K562 (cell line): ENCODE measurements around the gene NDUFAF3. TPM values are rescaled to one million over a fixed set of nuclear protein-coding genes. Genes with fewer than 3 reads are reported as not detected.

Experiments used
- ATAC-seq: fragments of 200-7000 bp; cut with Tn5 transposase; 3 replicates; pipeline ENCODE4 v1.9.1; 2020; ENCODE audit warnings: moderate library complexity
- BruUV-seq: library from RNA; stranded (reverse); fragments of 400-500 nt; replicated peaks from 2 replicates; lab custom pipeline; 2021; lab: Mats Ljungman, UMichigan
- CTCF ChIA-PET: fragments of 300-600 bp; formaldehyde crosslinking; extraction: SDS; loops from one replicate; lab custom pipeline; 2021; ENCODE audit warnings: low intra/inter-chr PET ratio; lab: Yijun Ruan, JAX
- POLR2A ChIA-PET: fragments of 300-600, 350-650 bp; sonication (Branson Sonifier 250); formaldehyde crosslinking; extraction: SDS; loops from one replicate; lab custom pipeline; 2021; ENCODE audit warnings: antibody characterized with exemption, inconsistent platforms; lab: Yijun Ruan, JAX
- DNase-seq, 4 experiments: peaks; one replicate each; pipeline versions ENCODE4 v3.0.0 to v3.0.0-alpha.2; 2011 to 2018; ENCODE audit warnings: low spot score in 3 of 4, mixed read lengths in 3 of 4; ENCODE audit errors: extremely low read depth in 1 of 4
- FAIRE-seq: peaks from 2 replicates; lab custom pipeline; 2011; peaks lifted over from hg19 to GRCh38; lab: Jason Lieb, UNC
- H2AFZ ChIP-seq: 2 replicates; pipeline ENCODE4 v1.6.0; 2011; ENCODE audit warnings: low read depth, low read length, control low read depth, inconsistent platforms
- H3K27ac ChIP-seq: fragments of 200-600 bp; 3 replicates; pipeline ENCODE4 v1.8.0; 2011; ENCODE audit warnings: low read depth, mild to moderate bottlenecking, control low read depth, inconsistent platforms, low read length, moderate library complexity, mixed read lengths; ENCODE audit errors: extremely low read depth
- H3K27me3 ChIP-seq, 2 experiments: fragments of 300-600 bp in 1 of 2; 2 replicates in 1 of 2; 3 replicates in 1 of 2; pipeline versions ENCODE4 v1.6.0 to v1.8.0; 2011; ENCODE audit warnings: inconsistent platforms in 2 of 2, low read length in 2 of 2, mild to moderate bottlenecking in 1 of 2, mixed read lengths in 1 of 2, moderate library complexity in 1 of 2; ENCODE audit not compliant: control insufficient read depth in 2 of 2, insufficient read depth in 2 of 2
- H3K36me3 ChIP-seq: fragments of 300-600 bp; 3 replicates; pipeline ENCODE4 v1.8.0; 2011; ENCODE audit warnings: mild to moderate bottlenecking, low read length, inconsistent platforms; ENCODE audit not compliant: control insufficient read depth, insufficient read depth
- H3K4me1 ChIP-seq, 2 experiments: fragments of 200-600 bp in 1 of 2; replicated peaks in 1 of 2; 2 replicates in 1 of 2; 3 replicates in 1 of 2; pipeline versions ENCODE4 v1.5.1 to v1.8.0; 2011; ENCODE audit warnings: inconsistent platforms in 2 of 2, low read length in 2 of 2, mild to moderate bottlenecking in 1 of 2, mixed read lengths in 1 of 2, moderate library complexity in 1 of 2; ENCODE audit not compliant: control insufficient read depth in 2 of 2, insufficient read depth in 2 of 2
- H3K4me2 ChIP-seq: 2 replicates; pipeline ENCODE4 v1.6.1; 2011; ENCODE audit warnings: low read length, control low read depth, inconsistent platforms, mixed read lengths; ENCODE audit not compliant: insufficient read depth
- H3K4me3 ChIP-seq: fragments of 200-600 bp; sonication (generic), shearing (Covaris generic); 2 replicates; pipeline ENCODE4 v1.5.1; 2016; ENCODE audit warnings: control low read depth, inconsistent platforms
- H3K79me2 ChIP-seq: fragments of 200-600 bp; 3 replicates; pipeline ENCODE4 v1.8.0; 2011; ENCODE audit warnings: low read length, inconsistent platforms; ENCODE audit not compliant: control insufficient read depth, insufficient read depth
- H3K9ac ChIP-seq, 2 experiments: 2 replicates each; pipeline versions ENCODE4 v1.6.0 to v1.6.1; 2011; ENCODE audit warnings: low read depth in 2 of 2, low read length in 2 of 2, control low read depth in 1 of 2, inconsistent platforms in 1 of 2, mild to moderate bottlenecking in 1 of 2, mixed read lengths in 1 of 2; ENCODE audit not compliant: insufficient read depth in 1 of 2
- H3K9me1 ChIP-seq: one replicate; pipeline ENCODE4 v1.6.0; 2011; ENCODE audit warnings: inconsistent platforms, mild to moderate bottlenecking, low read length, moderate library complexity; ENCODE audit not compliant: control insufficient read depth, insufficient read depth
- H3K9me3 ChIP-seq: replicated peaks from 2 replicates; pipeline ENCODE4 v1.5.1; 2011; ENCODE audit warnings: low read depth, low read length, inconsistent platforms; ENCODE audit not compliant: control insufficient read depth, insufficient read depth
- H4K20me1 ChIP-seq: replicated peaks from 2 replicates; pipeline ENCODE4 v1.6.1; 2011; ENCODE audit warnings: low read length, inconsistent platforms, mixed read lengths; ENCODE audit not compliant: control insufficient read depth, insufficient read depth
- CSDE1 ChIP-seq, 2 experiments: fragments of 450-650 bp; IDR thresholded peaks; 2 replicates each; pipeline ENCODE4 v1.6.1; 2016; ENCODE audit warnings: mild to moderate bottlenecking in 1 of 2
- POLR2A ChIP-seq: fragments of 450-650 bp; conservative IDR thresholded peaks from 2 replicates; pipeline ENCODE4 v1.6.1; 2016
- POLR2G ChIP-seq: fragments of 200-400 bp; formaldehyde crosslinking; IDR thresholded peaks from 2 replicates; pipeline ENCODE4 v1.6.1; 2017; ENCODE audit warnings: low read depth, mild to moderate bottlenecking, antibody characterized with exemption, low read length, moderate library complexity
- WGBS: fragments of 100-300 bp; shearing (Covaris generic); methylation state at CpG from one replicate; pipeline ENCODE4 v1.1.6; 2016; ENCODE audit warnings: low coverage, mixed read lengths; ENCODE audit not compliant: insufficient coverage; ENCODE audit errors: missing lambda C conversion rate; 5-methylcytosine and 5-hydroxymethylcytosine counted together
- in situ Hi-C: fragments of 300-500 bp; cut with MboI; formaldehyde crosslinking; loops from 4 replicates; pipeline ENCODE4 v1.15.0; 2018; ENCODE audit warnings: inconsistent platforms, mixed read lengths
- intact Hi-C: fragments of 100-400 bp; cut with micrococcal nuclease; formaldehyde crosslinking; loops from 2 replicates; pipeline ENCODE4 v1.14.2; 2022
- polyA plus RNA-seq, 8 experiments: library from polyadenylated mRNA; depleted of rRNA in 4 of 8; stranded (reverse) in 5 of 8; unstranded in 3 of 8; fragments of >200 nt; fragmentation: Nextera tagmentation in 2 of 8; fragmentation: Illumina TruSeq in 1 of 8; extraction: Ambion mirVana in 2 of 8; extraction: Trizol in 1 of 8; gene quantifications; 2 replicates each; pipeline versions ENCODE4 v1.2.1 to v1.2.3, GENCODE V29; 2011 to 2014; ENCODE audit warnings: inconsistent platforms in 1 of 8, missing spikeins in 1 of 8
- total RNA-seq, 7 experiments: library from RNA; depleted of rRNA in 6 of 7; stranded (reverse); fragments of >200 nt in 6 of 7; fragmentation: Illumina TruSeq in 2 of 7; extraction: Trizol in 2 of 7; gene quantifications; 2 replicates each; pipeline versions ENCODE4 v1.2.1 to v1.2.3, GENCODE V29; 2011 to 2021; ENCODE audit warnings: low replicate concordance in 1 of 7

NDUFAF3 gene
- total and polyA plus RNA-seq, 9 of the 15 experiments (the other 6 are each of a cell fraction or from before 2014, with no cell fraction given): 17.0 to 127 (median 36.3) TPM

DNA sequence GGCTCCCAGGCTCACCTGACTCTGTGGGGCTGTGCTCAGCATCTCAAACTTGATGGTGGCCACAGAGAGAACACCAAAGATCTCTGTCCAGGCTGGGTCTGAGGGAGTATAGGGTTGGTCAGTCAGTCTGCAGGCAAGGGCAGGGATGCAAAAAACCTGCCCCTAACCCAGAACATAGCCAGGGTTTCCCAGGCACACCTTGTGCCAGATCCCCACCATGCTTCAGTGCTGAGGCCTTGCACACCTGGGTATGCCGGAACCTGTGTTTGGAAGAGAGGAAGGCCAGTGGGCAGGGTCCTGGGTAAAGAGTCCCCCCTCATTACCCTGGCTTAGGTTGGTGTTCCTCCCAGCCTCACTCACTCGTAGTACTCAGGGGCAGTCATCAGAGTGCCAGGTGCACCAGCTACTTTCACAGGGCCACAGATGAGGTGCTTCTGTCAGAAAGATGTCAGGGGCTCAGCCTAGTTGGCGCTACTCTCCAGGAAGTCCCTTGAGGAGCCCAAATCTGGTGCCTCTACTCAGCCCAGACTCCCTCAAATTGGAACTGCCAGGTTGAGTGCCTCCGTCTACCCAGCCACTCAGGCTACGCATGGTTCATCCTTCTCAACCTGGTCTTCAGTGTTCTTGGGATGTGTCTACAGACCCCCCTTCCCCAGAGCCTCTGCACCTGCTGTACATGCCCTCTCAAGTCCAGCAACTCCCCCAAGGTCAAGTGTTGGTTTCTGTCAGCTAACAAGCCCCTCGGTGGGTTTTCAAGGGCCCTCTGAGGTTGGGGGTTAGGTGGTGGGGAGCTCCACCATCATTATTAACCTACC, 5.3 kb upstream of the NDUFAF3 start:
- H3K4me1 ChIP-seq: peaks cover 8 to 46% of the 10 kb centered on the region in 2 experiments; a peak in 4 of 5 replicates
- H3K9me3 ChIP-seq: no peaks in the 10 kb centered on the region
- H3K27ac ChIP-seq: no peak overlapping the region
- in situ Hi-C loops (no loop called here), intact Hi-C loops (no loop called here)
- DNase-seq (no peak), FAIRE-seq (no peak), ATAC-seq (no peak)
- H2AFZ ChIP-seq: no peak overlapping the region
- peak; percentile 43; the same call in 1 of the 2 replicates for TF ChIP-seq POLR2G
- TF ChIP-seq CSDE1 (IDR thresholded peaks at IDR 0.05): no peak
- peak; percentile 42 for TF ChIP-seq POLR2A
- peaks cover 54% of the 10 kb centered on the region for H3K79me2 ChIP-seq
- 71% methylated on average over 6 of the region's 6 CpGs for WGBS
- peaks cover 49% of the 10 kb centered on the region; the same call in 2 of the 3 replicates for H3K36me3 ChIP-seq
- BruUV-seq: no TSS peak
- H3K4me3 ChIP-seq: no peak overlapping the region
- H3K4me2 ChIP-seq: peak overlapping the region; percentile 92
- POLR2A ChIA-PET: interaction anchor here (0.8 to 8.4 kb wide), 4 partner anchors 9 to 154 kb away, joined by 3 to 104 read pairs (median 5); partner anchors contain the start of genes IMPDH2 and WDR6
- peaks cover 8% of the 10 kb centered on the region for H3K9me1 ChIP-seq
- CTCF ChIA-PET: no interaction called here
- no peaks in the 10 kb centered on the region for H3K27me3 ChIP-seq
- peak overlapping the region; percentile 50 to 53; a peak in 3 of 4 replicates for H3K9ac ChIP-seq
- peaks cover 20% of the 10 kb centered on the region; the same call in 1 of the 2 replicates for H4K20me1 ChIP-seq
